Activated CD4-positive, CD25-positive, alpha-beta regulatory T cell (primary cell): ENCODE measurements around the gene INTS15.

Experiments
- DNase-seq, 4 experiments: peaks; one replicate each; lab custom pipeline; 2025; lab: John Stamatoyannopoulos, UW

The INTS15 gene

DNA sequence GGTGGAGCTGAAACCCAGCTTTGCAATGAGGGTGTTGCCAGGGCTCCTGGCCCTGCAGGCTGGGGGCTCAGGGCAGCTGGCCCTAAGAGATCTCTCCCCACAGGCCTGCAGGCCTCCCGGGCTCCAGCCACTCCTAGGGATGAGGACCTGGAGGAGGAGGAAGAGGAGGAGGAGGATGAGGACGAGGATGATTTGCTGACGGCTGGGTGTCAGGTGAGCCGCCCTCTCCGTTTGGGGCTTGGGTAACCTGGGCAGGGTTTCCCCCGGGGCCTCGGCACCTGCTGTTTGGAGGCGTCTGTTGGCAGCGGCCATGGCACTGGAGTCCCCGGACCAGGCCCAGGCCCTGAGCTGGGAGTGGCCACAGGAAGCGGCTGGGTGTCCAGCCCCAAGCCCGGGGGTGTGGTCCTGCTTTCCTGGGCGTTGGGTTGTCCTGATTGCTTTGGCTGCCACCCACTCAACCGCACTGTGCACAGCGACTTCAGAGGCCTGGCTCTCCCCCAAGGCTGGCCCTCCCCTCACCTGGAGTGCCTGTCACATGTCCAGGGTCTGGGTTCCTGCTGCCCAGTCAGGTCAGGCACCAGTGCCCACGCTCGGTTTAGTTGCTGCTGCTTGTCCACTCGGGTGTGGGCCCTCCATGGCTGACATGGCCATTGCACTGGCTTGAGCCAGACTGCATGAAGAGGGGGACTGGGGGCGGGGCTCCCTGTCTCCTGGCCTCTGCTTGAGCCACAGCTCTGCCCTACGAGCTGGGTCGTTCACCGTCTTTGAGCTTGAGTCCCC is 53.2 kb downstream of the INTS15 start:
- no peak for DNase-seq

GRCh38 chr7:6643915-6644625 is 54.2 kb downstream of the INTS15 start:
- no peak for DNase-seq

GRCh38 chr7:6644728-6645127 is 54.9 kb downstream of the INTS15 start:
- no peak for DNase-seq

DNA sequence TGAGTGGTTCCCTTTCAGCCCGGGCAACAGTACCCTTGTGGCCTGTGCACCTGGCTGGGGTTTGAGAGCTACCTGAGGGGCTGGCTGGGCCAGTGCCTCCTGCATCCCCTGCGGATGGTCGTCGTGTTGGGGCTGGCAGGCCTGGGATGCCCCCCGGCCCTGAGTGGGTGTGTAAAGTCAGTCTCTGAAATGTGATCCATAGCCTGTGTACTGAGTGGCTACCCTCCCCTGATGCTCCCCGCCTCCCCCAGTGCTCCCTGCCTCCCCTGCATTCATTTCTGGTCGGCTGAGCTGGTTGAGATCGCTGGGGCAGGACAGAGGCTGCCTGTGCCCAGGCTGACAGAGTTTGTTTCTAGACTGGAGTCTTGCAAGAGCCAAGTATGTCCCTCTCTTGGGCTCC is 56.6 kb downstream of the INTS15 start:
- no peak for DNase-seq

- DNase-seq = no peak
These were observed 57.3 kb downstream of the INTS15 start for GRCh38 chr7:6647080-6647479.

DNA sequence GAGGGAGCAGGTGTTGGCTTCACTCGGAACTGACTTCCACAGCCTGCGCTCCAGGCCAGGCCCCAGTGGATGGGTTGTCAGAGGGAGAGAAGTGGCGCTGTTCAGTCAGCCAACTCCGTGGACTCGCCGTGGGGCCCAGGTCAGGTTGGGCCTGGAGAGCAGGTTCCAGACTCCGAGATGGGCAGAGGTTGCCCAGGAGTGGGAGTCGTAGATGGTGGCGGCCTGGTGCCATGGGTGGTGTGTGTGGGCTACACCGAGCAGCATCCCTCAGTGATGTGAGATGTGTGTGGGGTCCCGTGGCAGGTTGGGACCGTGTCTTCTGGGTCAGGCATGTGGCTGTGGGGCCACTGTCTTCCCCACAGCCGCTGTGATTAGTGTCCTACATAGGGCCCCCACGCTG is 57.7 kb downstream of the INTS15 start:
- no peak for DNase-seq

- no peak for DNase-seq
These were observed 58.4 kb downstream of the INTS15 start for GRCh38 chr7:6648066-6648814.

DNA sequence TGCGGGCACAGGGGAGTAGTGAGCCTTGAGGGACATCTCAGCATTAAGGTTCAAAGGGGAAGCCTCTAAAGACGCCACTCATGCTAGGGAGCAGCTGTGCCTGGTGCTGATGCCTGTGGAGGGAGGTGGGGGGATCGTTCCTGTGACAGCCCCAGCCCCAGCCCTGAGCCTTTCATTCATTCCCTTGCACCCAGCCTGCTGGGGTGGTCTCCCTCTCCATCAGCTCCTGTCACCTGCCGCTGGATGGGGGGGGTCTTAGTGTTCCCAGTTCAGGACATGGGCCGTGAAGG is 58.9 kb downstream of the INTS15 start:
- no peak for DNase-seq

GRCh38 chr7:6649241-6649961 is 59.6 kb downstream of the INTS15 start:
- no peak for DNase-seq

GRCh38 chr7:6650086-6650485 is 60.3 kb downstream of the INTS15 start:
- no peak for DNase-seq

DNA sequence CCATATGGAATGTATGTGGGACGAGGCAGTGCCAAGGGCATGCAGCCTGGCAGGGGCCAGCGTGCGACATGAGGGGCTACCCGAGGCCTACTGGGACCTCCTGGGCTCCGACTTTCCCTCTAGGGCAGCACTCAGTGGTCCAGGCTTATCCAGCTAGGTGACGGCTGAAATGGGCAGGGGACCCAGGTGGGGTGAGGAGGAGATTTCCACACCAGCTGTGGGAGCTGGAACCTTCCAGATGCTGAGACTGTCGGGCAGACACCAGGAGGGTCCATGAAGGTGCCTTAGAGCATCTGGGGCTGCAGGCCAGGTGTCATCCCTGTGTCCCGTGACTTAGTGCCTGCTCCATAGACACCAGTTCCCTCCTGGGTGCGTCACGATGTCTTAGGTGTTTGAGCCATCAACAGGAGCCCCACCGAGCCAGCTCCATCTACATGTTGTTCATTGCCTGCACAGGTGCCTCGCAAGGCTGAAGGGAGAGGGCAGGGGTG is 60.7 kb downstream of the INTS15 start:
- DNase-seq = no peak

DNA sequence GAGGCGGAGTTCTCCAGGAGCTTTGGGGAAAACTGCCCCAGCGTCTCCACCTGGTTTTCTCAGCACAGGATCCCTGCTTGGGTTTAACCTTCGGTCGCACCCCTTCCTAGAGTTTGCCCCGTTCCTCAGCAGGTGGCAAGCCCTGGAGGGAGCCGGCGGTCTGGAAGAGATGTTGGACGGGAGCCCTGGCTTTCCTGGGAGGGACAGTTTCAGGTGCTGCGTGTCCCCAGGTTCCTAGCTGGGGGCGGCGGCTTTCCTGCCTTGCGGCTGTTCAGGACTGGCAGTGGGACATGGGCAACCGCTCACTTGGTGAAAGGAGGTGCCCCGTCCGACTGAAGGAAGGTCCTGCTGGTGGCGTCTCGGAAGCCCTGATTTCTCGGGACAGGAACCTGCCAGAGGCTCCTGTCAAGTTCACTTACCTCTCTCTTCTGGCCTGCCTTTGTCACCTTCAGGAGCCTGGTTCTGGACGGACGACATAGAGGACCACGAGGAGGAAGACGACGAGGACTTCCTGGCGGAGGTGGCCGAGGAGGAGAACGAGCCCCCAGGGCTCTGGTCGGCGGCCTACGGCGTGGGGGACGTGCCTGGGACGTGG is 62.1 kb downstream of the INTS15 start:
- DNase-seq = no peak

- DNase-seq = no peak
These were observed 62.7 kb downstream of the INTS15 start for GRCh38 chr7:6652446-6653011.

DNA sequence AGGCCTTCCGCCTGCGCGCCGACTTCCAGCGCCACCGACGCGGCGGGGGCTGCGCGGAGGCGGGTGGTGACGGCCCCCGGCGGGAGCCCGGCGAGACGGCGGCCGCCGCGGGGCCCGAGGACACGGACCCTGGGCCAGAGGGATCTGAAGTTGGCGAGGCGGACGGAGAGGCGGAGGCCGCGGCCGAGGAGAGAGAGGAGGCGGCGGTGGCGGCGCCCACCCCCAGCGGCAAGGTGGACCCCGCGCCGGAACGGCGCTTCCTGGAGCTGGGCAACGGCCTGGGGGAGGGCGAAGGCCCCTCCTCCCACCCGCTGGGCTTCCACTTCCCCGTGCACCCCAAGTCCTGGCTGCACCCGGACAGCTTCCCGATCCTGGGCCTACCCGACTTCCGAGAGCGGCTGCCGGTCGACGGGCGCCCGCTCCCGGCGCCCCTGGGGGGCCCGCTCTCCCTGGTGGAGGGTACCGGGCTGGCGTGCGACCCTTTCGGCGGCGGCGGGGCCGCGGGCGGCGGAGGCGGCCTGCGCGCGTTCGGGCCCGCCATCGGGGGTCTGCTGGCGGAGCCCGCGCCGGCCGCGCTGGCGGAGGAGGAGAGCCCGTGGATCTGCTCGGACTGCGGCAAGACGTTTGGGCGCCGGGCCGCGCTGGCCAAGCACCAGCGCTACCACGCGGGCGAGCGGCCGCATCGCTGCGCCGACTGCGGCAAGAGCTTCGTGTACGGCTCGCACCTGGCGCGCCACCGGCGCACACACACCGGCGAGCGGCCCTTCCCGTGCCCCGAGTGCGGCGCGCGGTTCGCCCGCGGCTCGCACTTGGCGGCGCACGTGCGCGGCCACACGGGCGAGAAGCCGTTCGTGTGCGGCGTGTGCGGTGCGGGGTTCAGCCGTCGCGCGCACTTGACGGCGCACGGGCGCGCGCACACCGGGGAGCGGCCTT is 63.5 kb downstream of the INTS15 start:
- DNase-seq = no peak

DNA sequence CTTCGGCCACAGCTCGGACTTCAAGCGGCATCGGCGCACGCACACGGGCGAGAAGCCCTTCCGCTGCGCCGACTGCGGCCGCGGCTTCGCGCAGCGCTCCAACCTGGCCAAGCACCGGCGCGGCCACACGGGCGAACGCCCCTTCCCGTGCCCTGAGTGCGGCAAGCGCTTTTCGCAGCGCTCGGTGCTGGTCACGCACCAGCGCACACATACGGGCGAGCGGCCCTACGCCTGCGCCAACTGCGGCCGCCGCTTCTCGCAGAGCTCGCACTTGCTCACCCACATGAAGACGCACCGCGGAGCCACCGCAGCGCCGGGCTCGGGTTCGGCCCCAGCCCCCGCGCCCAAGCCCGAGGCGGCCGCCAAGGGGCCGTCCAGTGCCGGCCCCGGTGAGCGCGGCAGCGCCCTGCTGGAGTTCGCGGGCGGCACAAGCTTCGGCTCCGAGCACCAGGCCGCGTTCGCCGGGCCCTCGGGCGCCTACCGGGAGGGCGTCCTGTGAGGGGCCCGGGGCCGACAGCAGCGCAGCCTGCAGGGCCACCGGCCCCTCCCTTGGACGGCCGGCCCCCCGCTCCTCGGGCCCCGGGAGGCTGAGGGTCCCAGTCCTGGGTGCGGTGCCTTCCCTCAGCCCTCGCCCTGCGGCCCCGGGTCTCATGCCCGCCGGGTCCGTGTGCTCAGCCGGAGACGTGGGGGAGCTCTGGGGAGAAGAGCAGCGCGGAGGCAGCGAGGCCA is 64.5 kb downstream of the INTS15 start:
- DNase-seq = no peak

GRCh38 chr7:6654842-6655610 is 65.2 kb downstream of the INTS15 start:
- no peak for DNase-seq

- DNase-seq = no peak
These were observed 66.0 kb downstream of the INTS15 start for GRCh38 chr7:6655636-6656385.

DNA sequence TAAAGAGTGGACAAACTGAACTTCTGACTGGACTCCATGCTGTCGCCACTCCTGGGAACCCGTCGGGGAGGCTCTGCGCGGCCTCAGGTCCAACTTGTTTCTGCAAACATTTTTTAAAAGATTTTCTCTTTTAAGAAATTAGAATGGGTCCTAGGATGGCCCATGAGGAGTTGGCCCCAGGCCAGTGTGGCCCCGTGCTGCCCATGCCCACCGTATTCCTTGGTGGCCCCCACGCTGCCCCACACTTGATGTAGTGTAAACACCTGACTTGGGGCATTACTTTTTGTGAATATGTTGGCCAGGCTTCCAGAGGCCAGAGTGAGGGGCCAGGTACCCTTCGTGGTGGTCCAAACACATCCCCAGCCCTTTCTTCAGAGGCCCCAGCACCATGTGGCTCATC is 66.6 kb downstream of the INTS15 start:
- no peak for DNase-seq
